ENCODE data around the gene ZNF574.

- no peak for TF ChIP-seq CTCF (IDR thresholded peaks at IDR 0.05)
- no peak for TF ChIP-seq POLR2A (IDR thresholded peaks at IDR 0.05)
Observed at GRCh38 chr19:42114412-42114811, 38.4 kb downstream of the ZNF574 start.

Measured in adrenal gland (tissue), 5 donors.